ENCODE measurements around the gene CD226. TPM values are rescaled to one million over a fixed set of nuclear protein-coding genes. Genes with fewer than 3 reads are reported as not detected.
"Not testable (repeated sequence)": the region's sequence is repeated elsewhere in the genome, so short reads cannot be mapped to it uniquely, and the experiment has no call there.

The CD226 gene
- total and polyA plus RNA-seq, 4 experiments from 2014 or later: 67.2 to 95.7 (median 83.9) TPM

- Mint-ChIP-seq H3K36me3 (peaks cover 19 to 27% of the 10 kb centered on the region in 2 donors), H3K4me1 (peaks cover 3 to 11% (median 4%) of the 10 kb centered on the region in 4 donors), H3K9me3 (peaks cover 2 to 35% (median 21%) of the 10 kb centered on the region in 8 donors)
- intact Hi-C loops (cut with micrococcal nuclease); H3K9me3 ChIP-seq (ENCODE audit: control insufficient read depth in 1 of 2, low read length in 2 of 2); H3K27ac ChIP-seq (ENCODE audit: low read depth, low read length); H3K27ac Mint-ChIP-seq; POLR2A ChIA-PET (ENCODE audit: partially characterized antibody); H3K4me3 Mint-ChIP-seq; DNase-seq; H3K36me3 ChIP-seq (ENCODE audit: insufficient read depth, low read length); CTCF ChIA-PET (ENCODE audit: partially characterized antibody); H3K4me1 ChIP-seq (ENCODE audit: insufficient read depth, low read length); H3K4me3 ChIP-seq (ENCODE audit: low read length in 2 of 2); H3K27me3 Mint-ChIP-seq; H3K27me3 ChIP-seq (ENCODE audit: insufficient read depth, low read length): not testable (repeated sequence)
Observed at GRCh38 chr18:69975294-69975693, 27.6 kb upstream of the CD226 start.

- POLR2A ChIA-PET (ENCODE audit: partially characterized antibody): interaction anchor here (1.0 kb wide), 1 partner anchor 33 kb away, joined by 3 read pairs; no protein-coding TSS in a partner anchor
- Histone ChIP-seq H3K9me3 (ENCODE audit: control insufficient read depth in 1 of 2, low read length in 2 of 2) (peaks cover 0 to 6% of the 10 kb centered on the region in 2 donors), H3K27ac (ENCODE audit: low read depth, low read length) (no peak overlapping the region), H3K36me3 (ENCODE audit: insufficient read depth, low read length) (no peaks in the 10 kb centered on the region), H3K4me1 (ENCODE audit: insufficient read depth, low read length) (no peaks in the 10 kb centered on the region), H3K27me3 (ENCODE audit: insufficient read depth, low read length) (no peaks in the 10 kb centered on the region), H3K4me3 (ENCODE audit: low read length in 2 of 2) (no peak overlapping the region)
- Mint-ChIP-seq H3K27ac (no peak overlapping the region), H3K4me3 (no peak overlapping the region), H3K4me1 (peaks cover 0 to 3% (median under 1%) of the 10 kb centered on the region in 4 donors), H3K9me3 (peaks cover 2 to 35% (median 21%) of the 10 kb centered on the region in 8 donors), H3K36me3 (peaks cover 19 to 23% of the 10 kb centered on the region in 2 donors), H3K27me3 (no peaks in the 10 kb centered on the region)
- intact Hi-C loops (cut with micrococcal nuclease): no loop called here
- no peak for DNase-seq
- CTCF ChIA-PET (ENCODE audit: partially characterized antibody): no interaction called here
Observed at GRCh38 chr18:69974365-69974764, 26.7 kb upstream of the CD226 start.

GRCh38 chr18:69969491-69969890, 21.8 kb upstream of the CD226 start:
- POLR2A ChIA-PET (ENCODE audit: partially characterized antibody): no interaction called here
- intact Hi-C loops (cut with micrococcal nuclease): no loop called here

GRCh38 chr18:69968039-69968438, 20.4 kb upstream of the CD226 start:
- Histone ChIP-seq H3K36me3 (ENCODE audit: insufficient read depth, low read length) (no peaks in the 10 kb centered on the region), H3K4me3 (ENCODE audit: low read length in 2 of 2) (no peak overlapping the region), H3K9me3 (ENCODE audit: control insufficient read depth in 1 of 2, low read length in 2 of 2) (no peaks in the 10 kb centered on the region), H3K4me1 (ENCODE audit: insufficient read depth, low read length) (peaks cover 15% of the 10 kb centered on the region), H3K27ac (ENCODE audit: low read depth, low read length) (no peak overlapping the region), H3K27me3 (ENCODE audit: insufficient read depth, low read length) (no peaks in the 10 kb centered on the region)
- intact Hi-C loops (cut with micrococcal nuclease): no loop called here
- peak in 4 of 5 donors; percentile 23 to 51 (median 48) for DNase-seq
- H3K4me1 Mint-ChIP-seq: peaks cover 17 to 38% (median 29%) of the 10 kb centered on the region in 4 donors
- peak overlapping the region in 3 of 8 donors; percentile 2 to 12 (median 11) for H3K4me3 Mint-ChIP-seq
- H3K27me3 Mint-ChIP-seq: no peaks in the 10 kb centered on the region
- CTCF ChIA-PET (ENCODE audit: partially characterized antibody): interaction anchor here (0.9 to 2.0 kb wide), 10 partner anchors 9 to 88 kb away, joined by 3 to 10 read pairs (median 4); no protein-coding TSS in a partner anchor
- peaks cover 0 to 10% (median 5%) of the 10 kb centered on the region in 8 donors for H3K9me3 Mint-ChIP-seq
- peaks cover 3% of the 10 kb centered on the region in 2 donors for H3K36me3 Mint-ChIP-seq
- POLR2A ChIA-PET (ENCODE audit: partially characterized antibody): interaction anchor here (0.8 to 1.5 kb wide), 6 partner anchors 9 to 69 kb away, joined by 3 to 19 read pairs (median 8); no protein-coding TSS in a partner anchor
- peak overlapping the region in 6 of 7 donors; percentile 68 to 92 (median 82) for H3K27ac Mint-ChIP-seq

More at GRCh38 chr18:69969491-69969890, 21.8 kb upstream of the CD226 start:
- H3K4me3 Mint-ChIP-seq: no peak overlapping the region
- H3K4me1 ChIP-seq (ENCODE audit: insufficient read depth, low read length): peaks cover 15% of the 10 kb centered on the region
- H3K27ac ChIP-seq (ENCODE audit: low read depth, low read length): no peak overlapping the region
- H3K4me1 Mint-ChIP-seq: peaks cover 17 to 38% (median 29%) of the 10 kb centered on the region in 4 donors
- H3K9me3 Mint-ChIP-seq: peaks cover 0 to 11% (median 5%) of the 10 kb centered on the region in 8 donors
- peaks cover 3% of the 10 kb centered on the region in 2 donors for H3K36me3 Mint-ChIP-seq
- no peak overlapping the region for H3K4me3 ChIP-seq (ENCODE audit: low read length in 2 of 2)
- H3K27ac Mint-ChIP-seq: no peak overlapping the region
- CTCF ChIA-PET (ENCODE audit: partially characterized antibody): no interaction called here
- DNase-seq: no peak
- no peaks in the 10 kb centered on the region for H3K9me3 ChIP-seq (ENCODE audit: control insufficient read depth in 1 of 2, low read length in 2 of 2)
- no peaks in the 10 kb centered on the region for H3K36me3 ChIP-seq (ENCODE audit: insufficient read depth, low read length)
- H3K27me3 ChIP-seq (ENCODE audit: insufficient read depth, low read length): no peaks in the 10 kb centered on the region
- no peaks in the 10 kb centered on the region for H3K27me3 Mint-ChIP-seq

GRCh38 chr18:69963196-69963595, 15.5 kb upstream of the CD226 start:
- no peaks in the 10 kb centered on the region for H3K36me3 ChIP-seq (ENCODE audit: insufficient read depth, low read length)
- H3K27me3 ChIP-seq (ENCODE audit: insufficient read depth, low read length): no peaks in the 10 kb centered on the region
- Mint-ChIP-seq H3K4me3 (no peak overlapping the region), H3K27ac (peak overlapping the region in 2 of 7 donors; percentile 9 to 30), H3K36me3 (no peaks in the 10 kb centered on the region), H3K4me1 (peaks cover 22 to 30% (median 28%) of the 10 kb centered on the region in 4 donors), H3K9me3 (peaks cover 0 to 2% (median 0%) of the 10 kb centered on the region in 8 donors), H3K27me3 (no peaks in the 10 kb centered on the region)
- no peaks in the 10 kb centered on the region for H3K9me3 ChIP-seq (ENCODE audit: control insufficient read depth in 1 of 2, low read length in 2 of 2)
- H3K4me3 ChIP-seq (ENCODE audit: low read length in 2 of 2): no peak overlapping the region
- CTCF ChIA-PET (ENCODE audit: partially characterized antibody): interaction anchor here (1.7 kb wide), 1 partner anchor 16 kb away, joined by 4 read pairs; the partner anchor contains the start of gene CD226
- intact Hi-C loops (cut with micrococcal nuclease): no loop called here
- DNase-seq: no peak
- H3K4me1 ChIP-seq (ENCODE audit: insufficient read depth, low read length): peaks cover 27% of the 10 kb centered on the region
- H3K27ac ChIP-seq (ENCODE audit: low read depth, low read length): no peak overlapping the region
- POLR2A ChIA-PET (ENCODE audit: partially characterized antibody): interaction anchor here (1.1 kb wide), 1 partner anchor 28 kb away, joined by 3 read pairs; no protein-coding TSS in a partner anchor

GRCh38 chr18:69961718-69962117, 14.0 kb upstream of the CD226 start:
- H3K27ac Mint-ChIP-seq: no peak overlapping the region
- ChIA-PET POLR2A (ENCODE audit: partially characterized antibody) (interaction anchor here (1.1 kb wide), 1 partner anchor 26 kb away, joined by 5 read pairs; no protein-coding TSS in a partner anchor), CTCF (ENCODE audit: partially characterized antibody) (interaction anchor here (1.7 kb wide), 1 partner anchor 14 kb away, joined by 4 read pairs; the partner anchor contains the start of gene CD226)
- H3K4me3 Mint-ChIP-seq: no peak overlapping the region
- DNase-seq: no peak
- no peak overlapping the region for H3K27ac ChIP-seq (ENCODE audit: low read depth, low read length)
- H3K27me3 ChIP-seq (ENCODE audit: insufficient read depth, low read length): no peaks in the 10 kb centered on the region
- peaks cover 14 to 17% (median 15%) of the 10 kb centered on the region in 4 donors for H3K4me1 Mint-ChIP-seq
- no peaks in the 10 kb centered on the region for H3K36me3 Mint-ChIP-seq
- peaks cover 0 to 2% (median 0%) of the 10 kb centered on the region in 8 donors for H3K9me3 Mint-ChIP-seq
- H3K4me1 ChIP-seq (ENCODE audit: insufficient read depth, low read length): peaks cover 28% of the 10 kb centered on the region
- no peaks in the 10 kb centered on the region for H3K27me3 Mint-ChIP-seq
- H3K9me3 ChIP-seq (ENCODE audit: control insufficient read depth in 1 of 2, low read length in 2 of 2): no peaks in the 10 kb centered on the region
- no peak overlapping the region for H3K4me3 ChIP-seq (ENCODE audit: low read length in 2 of 2)
- H3K36me3 ChIP-seq (ENCODE audit: insufficient read depth, low read length): no peaks in the 10 kb centered on the region
- intact Hi-C loops (cut with micrococcal nuclease): no loop called here

GRCh38 chr18:69958422-69958821, 10.7 kb upstream of the CD226 start:
- Mint-ChIP-seq H3K9me3 (peaks cover 0 to 1% (median 0%) of the 10 kb centered on the region in 8 donors), H3K4me3 (peak overlapping the region in 1 of 8 donors; percentile 17), H3K4me1 (peaks cover 1 to 20% (median 16%) of the 10 kb centered on the region in 4 donors), H3K36me3 (no peaks in the 10 kb centered on the region), H3K27me3 (no peaks in the 10 kb centered on the region), H3K27ac (no peak overlapping the region)
- CTCF ChIA-PET (ENCODE audit: partially characterized antibody): interaction anchor here (0.6 to 8.1 kb wide), 19 partner anchors 9 to 639 kb away, joined by 3 to 100 read pairs (median 5); partner anchors contain the start of gene CD226
- Histone ChIP-seq H3K36me3 (ENCODE audit: insufficient read depth, low read length) (no peaks in the 10 kb centered on the region), H3K27me3 (ENCODE audit: insufficient read depth, low read length) (no peaks in the 10 kb centered on the region), H3K4me1 (ENCODE audit: insufficient read depth, low read length) (peaks cover 49% of the 10 kb centered on the region), H3K27ac (ENCODE audit: low read depth, low read length) (peak overlapping the region; percentile 76), H3K9me3 (ENCODE audit: control insufficient read depth in 1 of 2, low read length in 2 of 2) (no peaks in the 10 kb centered on the region), H3K4me3 (ENCODE audit: low read length in 2 of 2) (no peak overlapping the region)
- peak in 1 of 5 donors; percentile 71 for DNase-seq
- intact Hi-C loops (cut with micrococcal nuclease): loop anchor here (2.0 to 10.0 kb wide), 3 partner anchors 108 to 322 kb away; partner anchors contain the start of gene RTTN
- POLR2A ChIA-PET (ENCODE audit: partially characterized antibody): interaction anchor here (0.9 to 11.0 kb wide), 11 partner anchors 10 to 112 kb away, joined by 3 to 240 read pairs (median 7); partner anchors contain the start of gene CD226

Measured in CD4-positive, alpha-beta memory T cell (primary cell).